B cell (primary cell): ENCODE results near the gene AEBP1. TPM values are rescaled to one million over a fixed set of nuclear protein-coding genes. Genes with fewer than 3 reads are reported as not detected.

Experiments
- ATAC-seq: fragments of 200-7000 bp; cut with Tn5 transposase; one replicate; pipeline ENCODE4 v1.10.0; 2021; ENCODE audit warnings: low read depth, mild to moderate bottlenecking, moderate number of reproducible peaks, moderate library complexity
- CTCF ChIA-PET: fragments of 350-600 bp; sonication (Branson Sonifier 250); formaldehyde crosslinking; loops from one replicate; lab custom pipeline; 2021; ENCODE audit warnings: antibody characterized with exemption, inconsistent platforms; lab: Charles Lee
- POLR2A ChIA-PET: fragments of 350-600 bp; sonication (Branson Sonifier 250); formaldehyde crosslinking; loops from one replicate; lab custom pipeline; 2021; ENCODE audit warnings: antibody characterized with exemption; lab: Charles Lee
- DNase-seq: peaks from one replicate; pipeline ENCODE4 v3.0.0; 2013
- H2AFZ ChIP-seq: 2 replicates; pipeline ENCODE4 v1.6.1; 2012; ENCODE audit warnings: mild to moderate bottlenecking, low read depth, low read length; ENCODE audit not compliant: insufficient read depth, poor library complexity, severe bottlenecking
- H3K27ac ChIP-seq, 2 donors: 1 replicate in 1 of 2; 2 replicates in 1 of 2; pipeline ENCODE4 v1.5.1; 2012 to 2013; ENCODE audit warnings: low read length in 2 of 2, mild to moderate bottlenecking in 2 of 2, moderate library complexity in 1 of 2
- H3K27me3 ChIP-seq, 4 experiments: fragments of 200-600 bp in 1 of 4; sonication (generic) in 1 of 4; replicated peaks in 1 of 4; 1 replicate in 2 of 4; 2 replicates in 2 of 4; pipeline versions ENCODE4 v1.6.1 to v1.7.0; 2013 to 2016; ENCODE audit warnings: low read length in 3 of 4, mild to moderate bottlenecking in 2 of 4, mixed read lengths in 1 of 4, moderate library complexity in 1 of 4; ENCODE audit not compliant: insufficient read depth in 4 of 4, control insufficient read depth in 3 of 4; ENCODE audit errors: control extremely low read depth in 1 of 4
- H3K36me3 ChIP-seq, 2 experiments: replicated peaks in 1 of 2; 1 replicate in 1 of 2; 2 replicates in 1 of 2; pipeline versions ENCODE4 v1.6.1 to v1.7.1; 2013; ENCODE audit warnings: low read length in 1 of 2; ENCODE audit not compliant: insufficient read depth in 2 of 2, control insufficient read depth in 1 of 2; ENCODE audit errors: control extremely low read depth in 1 of 2, extremely low read depth in 1 of 2
- H3K4me1 ChIP-seq, 2 donors: fragments of 200-600 bp in 1 of 2; sonication (generic) in 1 of 2; 1 replicate in 1 of 2; 2 replicates in 1 of 2; pipeline versions ENCODE4 v1.5.1 to v1.6.1; 2013 to 2017; ENCODE audit warnings: low read length in 2 of 2; ENCODE audit not compliant: control insufficient read depth in 2 of 2, insufficient read depth in 2 of 2
- H3K4me2 ChIP-seq: replicated peaks from 2 replicates; pipeline ENCODE3; 2012; ENCODE audit warnings: mild to moderate bottlenecking, low read depth, low read length; ENCODE audit not compliant: poor library complexity, severe bottlenecking
- H3K4me3 ChIP-seq, 5 experiments: fragments of 200-600 bp in 1 of 5; sonication (generic) in 1 of 5; 1 replicate in 3 of 5; 2 replicates in 2 of 5; pipeline versions ENCODE4 v1.5.1 to v1.7.0; 2011 to 2016; ENCODE audit warnings: low read length in 4 of 5, mild to moderate bottlenecking in 4 of 5, low read depth in 2 of 5, control low read depth in 1 of 5, moderate library complexity in 1 of 5; ENCODE audit not compliant: insufficient read depth in 1 of 5; ENCODE audit errors: control extremely low read depth in 1 of 5, extremely low read depth in 1 of 5
- H3K79me2 ChIP-seq: fragments of 200-600 bp; sonication (generic); one replicate; pipeline ENCODE4 v1.6.0; 2016; ENCODE audit warnings: low read length; ENCODE audit not compliant: control insufficient read depth, insufficient read depth
- H3K9ac ChIP-seq: fragments of 200-600 bp; sonication (generic); 2 replicates; pipeline ENCODE4 v1.6.1; 2017; ENCODE audit warnings: mild to moderate bottlenecking, low read length, moderate library complexity
- H3K9me3 ChIP-seq, 3 donors: one replicate each; pipeline versions ENCODE4 v1.6.1 to v1.7.1; 2013; ENCODE audit warnings: low read length in 2 of 3; ENCODE audit not compliant: control insufficient read depth in 2 of 3, insufficient read depth in 1 of 3; ENCODE audit errors: control extremely low read depth in 1 of 3
- H4K20me1 ChIP-seq: 2 replicates; pipeline ENCODE4 v1.6.0; 2012; ENCODE audit warnings: mild to moderate bottlenecking, low read length; ENCODE audit not compliant: insufficient read depth, control insufficient read depth, poor library complexity, severe bottlenecking
- H3K27ac Mint-ChIP-seq: one replicate; pipeline ENCODE4 v1.8.0; 2021; ENCODE audit warnings: mixed read lengths
- H3K27me3 Mint-ChIP-seq: one replicate; pipeline ENCODE4 v1.8.0; 2021; ENCODE audit warnings: mixed read lengths
- H3K4me1 Mint-ChIP-seq: one replicate; pipeline ENCODE4 v1.8.0; 2021; ENCODE audit warnings: mixed read lengths
- H3K4me3 Mint-ChIP-seq: one replicate; pipeline ENCODE4 v1.8.0; 2021; ENCODE audit warnings: mixed read lengths
- H3K9me3 Mint-ChIP-seq: one replicate; pipeline ENCODE4 v1.8.0; 2022; ENCODE audit warnings: mixed read lengths; ENCODE audit not compliant: insufficient read depth
- EZH2 ChIP-seq: IDR thresholded peaks from 2 replicates; pipeline ENCODE4 v1.6.1; 2012; ENCODE audit warnings: borderline replicate concordance, low read depth, mild to moderate bottlenecking, moderate library complexity, low read length; ENCODE audit not compliant: insufficient read depth, poor library complexity, severe bottlenecking
- WGBS: methylation state at CpG from one replicate; pipeline ENCODE4 v1.1.5; 2013; ENCODE audit warnings: missing lambda C conversion rate; ENCODE audit not compliant: insufficient coverage; 5-methylcytosine and 5-hydroxymethylcytosine counted together
- intact Hi-C: fragments of 100-400 bp; cut with micrococcal nuclease; formaldehyde crosslinking; loops from one replicate; pipeline ENCODE4 v1.10.0; 2022
- polyA plus RNA-seq: library from polyadenylated mRNA; depleted of rRNA; stranded (reverse); fragments of >200 nt; gene quantifications from 2 replicates; pipeline ENCODE4 v1.2.3, GENCODE V29; 2012
- total RNA-seq, 2 donors: library from RNA; stranded (reverse); fragments of 120-200 nt in 1 of 2; gene quantifications; 1 replicate in 1 of 2; 2 replicates in 1 of 2; pipeline versions ENCODE4 v1.2.3 to v1.2.4, GENCODE V29; 2013 to 2022
- TF ChIP-seq, protein P1 (sequence below): fragments of 200-600 bp; IDR thresholded peaks from one replicate; pipeline ENCODE4 v1.8.0; 2022; ENCODE audit warnings: antibody characterized with exemption, mild to moderate bottlenecking

Gene AEBP1
- total and polyA plus RNA-seq, 2 donors (not counting 1 experiment from before 2014, with no cell fraction given), result 20.2 to 36.7 TPM

DNA sequence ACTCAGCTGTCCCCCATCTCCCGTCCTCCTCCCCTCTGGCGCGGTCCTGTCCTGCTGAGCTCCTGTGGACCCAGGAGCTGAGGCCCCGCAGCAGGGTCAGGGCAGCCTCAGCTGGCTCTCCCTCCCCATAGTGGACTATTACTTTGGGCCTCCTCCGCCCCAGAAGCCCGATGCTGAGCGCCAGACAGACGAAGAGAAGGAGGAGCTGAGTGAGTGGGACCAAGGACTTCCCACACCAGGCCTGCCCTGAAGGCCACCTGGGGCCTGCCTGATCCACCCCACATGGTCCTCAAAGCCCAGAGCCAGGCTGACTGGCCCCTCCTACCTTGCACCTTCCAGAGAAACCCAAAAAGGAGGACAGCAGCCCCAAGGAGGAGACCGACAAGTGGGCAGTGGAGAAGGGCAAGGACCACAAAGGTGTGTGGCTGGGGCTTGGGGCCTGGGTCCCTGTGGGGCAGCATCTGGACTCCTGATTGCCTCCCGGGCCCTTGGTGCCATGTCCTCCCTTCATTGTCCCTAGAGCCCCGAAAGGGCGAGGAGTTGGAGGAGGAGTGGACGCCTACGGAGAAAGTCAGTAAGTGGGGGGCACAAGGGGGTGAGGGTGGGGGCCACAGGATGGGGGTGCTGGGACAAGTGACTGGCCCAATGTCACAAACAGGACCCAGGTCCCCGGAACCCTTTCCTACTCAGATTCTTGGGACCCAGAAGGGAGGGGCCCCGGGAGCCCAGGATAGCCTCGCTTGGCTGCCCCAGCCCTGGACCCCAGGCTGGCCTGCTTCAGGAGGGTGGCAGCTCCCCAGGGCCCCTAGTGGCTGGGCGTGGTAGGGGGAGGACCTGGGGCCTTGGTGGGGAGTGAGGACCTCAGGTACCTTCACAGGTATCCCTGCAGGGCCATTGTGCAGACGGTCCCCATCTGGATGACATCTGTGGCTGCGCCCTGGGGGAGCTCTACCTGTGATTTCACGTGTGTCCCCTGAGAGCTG is 4.9 kb downstream of the AEBP1 start:
- Histone ChIP-seq H3K79me2 (peaks cover 9% of the 10 kb centered on the region), H3K27me3 (peaks cover 0 to 7% (median 0%) of the 10 kb centered on the region in 4 experiments), H2AFZ (no peak overlapping the region), H3K4me1 (peaks cover 15 to 19% of the 10 kb centered on the region in 2 donors), H3K4me3 (no peak overlapping the region), H3K4me2 (no peak overlapping the region), H3K9me3 (no peaks in the 10 kb centered on the region), H4K20me1 (no peaks in the 10 kb centered on the region), H3K27ac (no peak overlapping the region), H3K9ac (no peak overlapping the region), H3K36me3 (peaks cover 0 to 24% of the 10 kb centered on the region in 2 experiments)
- ChIA-PET CTCF (interaction anchor here (0.6 to 0.7 kb wide), 2 partner anchors 41 to 734 kb away, joined by 3 read pairs; no protein-coding TSS in a partner anchor), POLR2A (no interaction called here)
- DNase-seq (no peak), ATAC-seq (no peak)
- Mint-ChIP-seq H3K9me3 (no peaks in the 10 kb centered on the region), H3K4me1 (peaks cover 14% of the 10 kb centered on the region), H3K27me3 (no peaks in the 10 kb centered on the region), H3K27ac (no peak overlapping the region), H3K4me3 (no peak overlapping the region)
- intact Hi-C loops, result no loop called here
- WGBS, result 88% methylated on average over 17 of the region's 21 CpGs
- no peak for TF ChIP-seq EZH2
- TF ChIP-seq, protein P1, sequence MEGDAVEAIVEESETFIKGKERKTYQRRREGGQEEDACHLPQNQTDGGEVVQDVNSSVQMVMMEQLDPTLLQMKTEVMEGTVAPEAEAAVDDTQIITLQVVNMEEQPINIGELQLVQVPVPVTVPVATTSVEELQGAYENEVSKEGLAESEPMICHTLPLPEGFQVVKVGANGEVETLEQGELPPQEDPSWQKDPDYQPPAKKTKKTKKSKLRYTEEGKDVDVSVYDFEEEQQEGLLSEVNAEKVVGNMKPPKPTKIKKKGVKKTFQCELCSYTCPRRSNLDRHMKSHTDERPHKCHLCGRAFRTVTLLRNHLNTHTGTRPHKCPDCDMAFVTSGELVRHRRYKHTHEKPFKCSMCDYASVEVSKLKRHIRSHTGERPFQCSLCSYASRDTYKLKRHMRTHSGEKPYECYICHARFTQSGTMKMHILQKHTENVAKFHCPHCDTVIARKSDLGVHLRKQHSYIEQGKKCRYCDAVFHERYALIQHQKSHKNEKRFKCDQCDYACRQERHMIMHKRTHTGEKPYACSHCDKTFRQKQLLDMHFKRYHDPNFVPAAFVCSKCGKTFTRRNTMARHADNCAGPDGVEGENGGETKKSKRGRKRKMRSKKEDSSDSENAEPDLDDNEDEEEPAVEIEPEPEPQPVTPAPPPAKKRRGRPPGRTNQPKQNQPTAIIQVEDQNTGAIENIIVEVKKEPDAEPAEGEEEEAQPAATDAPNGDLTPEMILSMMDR, result no peak

DNA sequence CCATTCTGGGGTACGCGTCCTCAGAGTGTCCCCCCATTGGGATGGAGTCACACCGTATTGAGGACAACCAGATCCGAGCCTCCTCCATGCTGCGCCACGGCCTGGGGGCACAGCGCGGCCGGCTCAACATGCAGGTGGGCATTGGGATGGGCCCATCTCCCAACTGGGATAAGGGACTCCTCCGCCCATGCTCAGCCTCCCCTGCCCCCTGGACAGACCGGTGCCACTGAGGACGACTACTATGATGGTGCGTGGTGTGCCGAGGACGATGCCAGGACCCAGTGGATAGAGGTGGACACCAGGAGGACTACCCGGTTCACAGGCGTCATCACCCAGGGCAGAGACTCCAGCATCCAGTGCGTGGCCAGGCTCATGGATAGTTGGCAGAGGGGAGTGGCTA is 5.8 kb downstream of the AEBP1 start:
- ChIA-PET CTCF (no interaction called here), POLR2A (no interaction called here)
- DNase-seq, result no peak
- no peak for TF ChIP-seq EZH2
- TF ChIP-seq, protein P1, result no peak
- Histone ChIP-seq H3K4me1 (peaks cover 8 to 15% of the 10 kb centered on the region in 2 donors), H3K9ac (no peak overlapping the region), H3K27me3 (peaks cover 0 to 3% (median 0%) of the 10 kb centered on the region in 4 experiments), H2AFZ (no peak overlapping the region), H3K36me3 (peaks cover 0 to 30% of the 10 kb centered on the region in 2 experiments), H4K20me1 (no peaks in the 10 kb centered on the region), H3K4me3 (no peak overlapping the region), H3K79me2 (peaks cover 4% of the 10 kb centered on the region), H3K4me2 (no peak overlapping the region), H3K9me3 (no peaks in the 10 kb centered on the region), H3K27ac (no peak overlapping the region)
- Mint-ChIP-seq H3K27me3 (no peaks in the 10 kb centered on the region), H3K27ac (no peak overlapping the region), H3K4me3 (no peak overlapping the region), H3K4me1 (peaks cover 12% of the 10 kb centered on the region), H3K9me3 (no peaks in the 10 kb centered on the region)
- 97% methylated on average over 18 of the region's 18 CpGs for WGBS
- ATAC-seq, result no peak
- intact Hi-C loops, result no loop called here
